Measurements from ENCODE around the gene GNG11.

DNA sequence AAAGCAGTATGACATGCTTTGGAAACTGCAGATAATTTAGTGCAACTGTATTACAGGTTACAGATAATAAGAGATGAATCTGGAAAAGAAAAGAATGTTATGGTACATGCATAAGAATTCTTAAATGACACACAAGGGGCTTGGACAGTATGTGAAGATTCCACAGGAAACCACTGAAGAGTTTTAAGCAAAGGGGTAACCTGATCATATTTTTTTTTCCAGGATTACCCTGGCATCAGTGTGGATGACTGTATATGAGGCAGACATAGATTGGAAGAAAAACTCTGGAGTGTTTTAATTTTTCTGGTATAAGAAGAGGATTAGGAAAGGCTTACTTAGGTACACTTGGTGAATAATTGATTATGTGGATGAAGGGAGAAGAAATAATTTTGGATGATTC lies 39.1 kb upstream of the GNG11 start:
- no peak for TF ChIP-seq ZNF133 (tag by site-specific recombination; IDR thresholded peaks at IDR 0.05)
- TF ChIP-seq, protein P1, sequence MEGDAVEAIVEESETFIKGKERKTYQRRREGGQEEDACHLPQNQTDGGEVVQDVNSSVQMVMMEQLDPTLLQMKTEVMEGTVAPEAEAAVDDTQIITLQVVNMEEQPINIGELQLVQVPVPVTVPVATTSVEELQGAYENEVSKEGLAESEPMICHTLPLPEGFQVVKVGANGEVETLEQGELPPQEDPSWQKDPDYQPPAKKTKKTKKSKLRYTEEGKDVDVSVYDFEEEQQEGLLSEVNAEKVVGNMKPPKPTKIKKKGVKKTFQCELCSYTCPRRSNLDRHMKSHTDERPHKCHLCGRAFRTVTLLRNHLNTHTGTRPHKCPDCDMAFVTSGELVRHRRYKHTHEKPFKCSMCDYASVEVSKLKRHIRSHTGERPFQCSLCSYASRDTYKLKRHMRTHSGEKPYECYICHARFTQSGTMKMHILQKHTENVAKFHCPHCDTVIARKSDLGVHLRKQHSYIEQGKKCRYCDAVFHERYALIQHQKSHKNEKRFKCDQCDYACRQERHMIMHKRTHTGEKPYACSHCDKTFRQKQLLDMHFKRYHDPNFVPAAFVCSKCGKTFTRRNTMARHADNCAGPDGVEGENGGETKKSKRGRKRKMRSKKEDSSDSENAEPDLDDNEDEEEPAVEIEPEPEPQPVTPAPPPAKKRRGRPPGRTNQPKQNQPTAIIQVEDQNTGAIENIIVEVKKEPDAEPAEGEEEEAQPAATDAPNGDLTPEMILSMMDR (tag by site-specific recombination; IDR thresholded peaks at IDR 0.05): no peak
